ENCODE results near the gene UBE2S. TPM values are rescaled to one million over a fixed set of nuclear protein-coding genes. Genes with fewer than 3 reads are reported as not detected.

The UBE2S gene
- polyA plus RNA-seq, 1 donor from 2014 or later = 119 TPM

GRCh38 chr19:55366790-55367189 is 40.8 kb downstream of the UBE2S start:
- no peak overlapping the region for H3K4me2 ChIP-seq (ENCODE audit: low read length)
- no peaks in the 10 kb centered on the region for H3K9me3 ChIP-seq (ENCODE audit: low read length)
- H3F3A ChIP-seq (ENCODE audit: insufficient read depth, low read length, poor library complexity, severe bottlenecking) = no peaks in the 10 kb centered on the region
- H3K27ac ChIP-seq (ENCODE audit: low read length) = no peak overlapping the region
- H3K27me3 ChIP-seq (ENCODE audit: insufficient read depth, low read depth, low read length) = peaks cover 35% of the 10 kb centered on the region
- no peaks in the 10 kb centered on the region for H4K20me1 ChIP-seq (ENCODE audit: insufficient read depth)
- no peaks in the 10 kb centered on the region for H3K9me2 ChIP-seq (ENCODE audit: insufficient read depth, low read length)
- H2AFZ ChIP-seq (ENCODE audit: low read depth, low read length) = no peak overlapping the region
- H3K9ac ChIP-seq (ENCODE audit: low read length) = no peak overlapping the region
- no peaks in the 10 kb centered on the region for H3K79me2 ChIP-seq (replicated peaks; ENCODE audit: insufficient read depth, low read length)
- H3K36me3 ChIP-seq (ENCODE audit: insufficient read depth, low read length) = no peaks in the 10 kb centered on the region
- no peak for TF ChIP-seq CTCF (IDR thresholded peaks at IDR 0.05; ENCODE audit: poor library complexity, severe bottlenecking)
- no peak for TF ChIP-seq TAF1 (IDR thresholded peaks at IDR 0.05; ENCODE audit: low read depth)
- no peak for TF ChIP-seq POLR2AphosphoS5 (IDR thresholded peaks at IDR 0.05)
- no peak for TF ChIP-seq EZH2 (IDR thresholded peaks at IDR 0.05; ENCODE audit: borderline replicate concordance, insufficient read depth, low read length, poor library complexity, severe bottlenecking)
- no peak for TF ChIP-seq SMC3 (conservative IDR thresholded peaks at IDR 0.05; ENCODE audit: poor library complexity)
- TF ChIP-seq MXI1 (conservative IDR thresholded peaks at IDR 0.05; ENCODE audit: poor library complexity, severe bottlenecking) = no peak
- TF ChIP-seq EP300 (conservative IDR thresholded peaks at IDR 0.05; ENCODE audit: poor library complexity, severe bottlenecking) = no peak
- TF ChIP-seq REST (IDR thresholded peaks at IDR 0.05; ENCODE audit: borderline replicate concordance) = no peak
- no peak for TF ChIP-seq RAD21 (conservative IDR thresholded peaks at IDR 0.05)
- no peak overlapping the region for H3K4me3 ChIP-seq (ENCODE audit: low read length)

- no peak overlapping the region for H3K4me2 ChIP-seq (ENCODE audit: low read length)
- no peak overlapping the region for H2AFZ ChIP-seq (ENCODE audit: low read depth, low read length)
- H3K79me2 ChIP-seq (replicated peaks; ENCODE audit: insufficient read depth, low read length) = no peaks in the 10 kb centered on the region
- H4K20me1 ChIP-seq (ENCODE audit: insufficient read depth) = no peaks in the 10 kb centered on the region
- no peaks in the 10 kb centered on the region for H3K9me2 ChIP-seq (ENCODE audit: insufficient read depth, low read length)
- H3K9ac ChIP-seq (ENCODE audit: low read length) = no peak overlapping the region
- no peak overlapping the region for H3K4me3 ChIP-seq (ENCODE audit: low read length)
- no peaks in the 10 kb centered on the region for H3F3A ChIP-seq (ENCODE audit: insufficient read depth, low read length, poor library complexity, severe bottlenecking)
- H3K9me3 ChIP-seq (ENCODE audit: low read length) = no peaks in the 10 kb centered on the region
- H3K27ac ChIP-seq (ENCODE audit: low read length) = no peak overlapping the region
- TF ChIP-seq SMC3 (conservative IDR thresholded peaks at IDR 0.05; ENCODE audit: poor library complexity) = no peak
- H3K27me3 ChIP-seq (ENCODE audit: insufficient read depth, low read depth, low read length) = peaks cover 31% of the 10 kb centered on the region
- H3K36me3 ChIP-seq (ENCODE audit: insufficient read depth, low read length) = no peaks in the 10 kb centered on the region
These were observed 41.6 kb downstream of the UBE2S start for GRCh38 chr19:55365964-55366363.

- Histone ChIP-seq H3K4me3 (ENCODE audit: low read length) (no peak overlapping the region), H3K9me3 (ENCODE audit: low read length) (no peaks in the 10 kb centered on the region), H3K27ac (ENCODE audit: low read length) (no peak overlapping the region), H3K9ac (ENCODE audit: low read length) (no peak overlapping the region), H3K36me3 (ENCODE audit: insufficient read depth, low read length) (no peaks in the 10 kb centered on the region), H3K4me2 (ENCODE audit: low read length) (no peak overlapping the region), H3F3A (ENCODE audit: insufficient read depth, low read length, poor library complexity, severe bottlenecking) (no peaks in the 10 kb centered on the region), H2AFZ (ENCODE audit: low read depth, low read length) (no peak overlapping the region), H3K79me2 (replicated peaks; ENCODE audit: insufficient read depth, low read length) (no peaks in the 10 kb centered on the region), H3K9me2 (ENCODE audit: insufficient read depth, low read length) (no peaks in the 10 kb centered on the region), H4K20me1 (ENCODE audit: insufficient read depth) (no peaks in the 10 kb centered on the region), H3K27me3 (ENCODE audit: insufficient read depth, low read depth, low read length) (peaks cover 25% of the 10 kb centered on the region)
- TF ChIP-seq SMC3 (conservative IDR thresholded peaks at IDR 0.05; ENCODE audit: poor library complexity) = no peak
These were observed 42.3 kb downstream of the UBE2S start for GRCh38 chr19:55365245-55365644.
